Measurements from ENCODE around the gene SALL4. TPM values are rescaled to one million over a fixed set of nuclear protein-coding genes. Genes with fewer than 3 reads are reported as not detected.
"Not testable (repeated sequence)": the region's sequence is repeated elsewhere in the genome, so short reads cannot be mapped to it uniquely, and the experiment has no call there.

SALL4 gene
- total and polyA plus RNA-seq, 2 donors from 2014 or later = 0.09 TPM; not detected in 1

GRCh38 chr20:51758978-51759544, 43.3 kb downstream of the SALL4 start:
- Histone ChIP-seq H3K9me3 (ENCODE audit: control insufficient read depth in 2 of 3, insufficient read depth in 1 of 3, low read length in 3 of 3) (no peaks in the 10 kb centered on the region), H3K27me3 (ENCODE audit: control insufficient read depth, insufficient read depth, low read length) (no peaks in the 10 kb centered on the region), H3K4me3 (ENCODE audit: low read length in 3 of 3) (no peak overlapping the region), H3K9ac (ENCODE audit: low read length in 3 of 3) (no peak overlapping the region), H3K36me3 (ENCODE audit: control insufficient read depth in 2 of 3, insufficient read depth in 3 of 3, low read length in 3 of 3) (no peaks in the 10 kb centered on the region), H3K4me1 (ENCODE audit: control insufficient read depth in 2 of 3, insufficient read depth in 2 of 3, low read depth in 1 of 3, low read length in 3 of 3) (no peaks in the 10 kb centered on the region), H3K27ac (ENCODE audit: low read depth in 2 of 2, low read length in 2 of 2) (no peak overlapping the region)
- intact Hi-C loops (cut with DNase I) = no loop called here
- FAIRE-seq (no peak), DNase-seq (peak in 1 of 5 donors; percentile 22)
- no peak for TF ChIP-seq CTCF (IDR thresholded peaks at IDR 0.05; ENCODE audit: borderline replicate concordance, extremely low read depth, insufficient read depth)

GRCh38 chr20:51757226-51757625, 45.1 kb downstream of the SALL4 start:
- DNase-seq (peak in 2 of 5 donors; percentile 25 to 37), FAIRE-seq (no peak)
- H3K4me3 ChIP-seq (ENCODE audit: low read length in 3 of 3) = no peak overlapping the region
- no peaks in the 10 kb centered on the region for H3K27me3 ChIP-seq (ENCODE audit: control insufficient read depth, insufficient read depth, low read length)
- H3K9ac ChIP-seq (ENCODE audit: low read length in 3 of 3) = no peak overlapping the region
- intact Hi-C loops (cut with DNase I) = no loop called here
- H3K27ac ChIP-seq (ENCODE audit: low read depth in 2 of 2, low read length in 2 of 2) = no peak overlapping the region
- no peak for TF ChIP-seq CTCF (IDR thresholded peaks at IDR 0.05; ENCODE audit: borderline replicate concordance, extremely low read depth, insufficient read depth)
- H3K9me3 ChIP-seq (ENCODE audit: control insufficient read depth in 2 of 3, insufficient read depth in 1 of 3, low read length in 3 of 3) = no peaks in the 10 kb centered on the region
- H3K36me3 ChIP-seq (ENCODE audit: control insufficient read depth in 2 of 3, insufficient read depth in 3 of 3, low read length in 3 of 3) = no peaks in the 10 kb centered on the region
- peaks cover 0 to 3% (median 0%) of the 10 kb centered on the region in 3 donors for H3K4me1 ChIP-seq (ENCODE audit: control insufficient read depth in 2 of 3, insufficient read depth in 2 of 3, low read depth in 1 of 3, low read length in 3 of 3)

- Histone ChIP-seq H3K27ac (ENCODE audit: low read depth in 2 of 2, low read length in 2 of 2) (no peak overlapping the region), H3K9me3 (ENCODE audit: control insufficient read depth in 2 of 3, insufficient read depth in 1 of 3, low read length in 3 of 3) (no peaks in the 10 kb centered on the region), H3K27me3 (ENCODE audit: control insufficient read depth, insufficient read depth, low read length) (no peaks in the 10 kb centered on the region), H3K4me1 (ENCODE audit: control insufficient read depth in 2 of 3, insufficient read depth in 2 of 3, low read depth in 1 of 3, low read length in 3 of 3) (peaks cover 0 to 3% (median 0%) of the 10 kb centered on the region in 3 donors), H3K9ac (ENCODE audit: low read length in 3 of 3) (no peak overlapping the region), H3K4me3 (ENCODE audit: low read length in 3 of 3) (no peak overlapping the region), H3K36me3 (ENCODE audit: control insufficient read depth in 2 of 3, insufficient read depth in 3 of 3, low read length in 3 of 3) (no peaks in the 10 kb centered on the region)
- no peak for FAIRE-seq
- intact Hi-C loops (cut with DNase I) = no loop called here
- no peak for TF ChIP-seq CTCF (IDR thresholded peaks at IDR 0.05; ENCODE audit: borderline replicate concordance, extremely low read depth, insufficient read depth)
- peak in 1 of 5 donors; percentile 9 for DNase-seq
Observed at GRCh38 chr20:51756653-51757052, 45.7 kb downstream of the SALL4 start.

GRCh38 chr20:51753220-51753619, 49.1 kb downstream of the SALL4 start:
- DNase-seq; H3K27ac ChIP-seq (ENCODE audit: low read depth in 2 of 2, low read length in 2 of 2); H3K27me3 ChIP-seq (ENCODE audit: control insufficient read depth, insufficient read depth, low read length); H3K9ac ChIP-seq (ENCODE audit: low read length in 3 of 3); FAIRE-seq; intact Hi-C loops (cut with DNase I); H3K4me3 ChIP-seq (ENCODE audit: low read length in 3 of 3); H3K36me3 ChIP-seq (ENCODE audit: control insufficient read depth in 2 of 3, insufficient read depth in 3 of 3, low read length in 3 of 3); H3K9me3 ChIP-seq (ENCODE audit: control insufficient read depth in 2 of 3, insufficient read depth in 1 of 3, low read length in 3 of 3): not testable (repeated sequence)
- H3K4me1 ChIP-seq (ENCODE audit: control insufficient read depth in 2 of 3, insufficient read depth in 2 of 3, low read depth in 1 of 3, low read length in 3 of 3) = peaks cover 0 to 11% (median 4%) of the 10 kb centered on the region in 3 donors

All from kidney (tissue), 14 donors.